Body of pancreas (tissue), 4 donors: ENCODE results near the gene CETP. TPM values are rescaled to one million over a fixed set of nuclear protein-coding genes. Genes with fewer than 3 reads are reported as not detected.

Experiments used
- ATAC-seq: fragments of 150-250 bp; one replicate; pipeline ENCODE4 v1.9.1; 2016
- DNase-seq, 4 donors: peaks; one replicate each; pipeline ENCODE4 v3.0.0-alpha.2; 2019
- H3K27ac ChIP-seq, 4 donors: fragments of 200-600 bp; sonication (generic); 1 replicate in 3 of 4; 2 replicates in 1 of 4; pipeline versions ENCODE4 v1.5.1 to v1.6.1; 2016 to 2019; ENCODE audit warnings: mild to moderate bottlenecking in 1 of 4, mixed read lengths in 1 of 4, moderate library complexity in 1 of 4
- H3K27me3 ChIP-seq, 2 donors: fragments of 200-600 bp; sonication (generic); one replicate each; pipeline ENCODE4 v1.6.0; 2016; ENCODE audit warnings: mild to moderate bottlenecking in 1 of 2
- H3K36me3 ChIP-seq, 2 donors: fragments of 200-600 bp; sonication (generic); replicated peaks in 1 of 2; 2 replicates each; pipeline ENCODE4 v1.5.1; 2016; ENCODE audit warnings: low read depth in 2 of 2; ENCODE audit not compliant: insufficient read depth in 1 of 2
- H3K4me1 ChIP-seq: fragments of 200-600 bp; sonication (generic); one replicate; pipeline ENCODE4 v1.6.0; 2016
- H3K4me3 ChIP-seq, 2 donors: fragments of 200-600 bp; sonication (generic); 1 replicate in 1 of 2; 2 replicates in 1 of 2; pipeline ENCODE4 v1.5.1; 2016 to 2019
- H3K9me3 ChIP-seq, 3 donors: fragments of 200-600 bp; sonication (generic); 1 replicate in 2 of 3; 2 replicates in 1 of 3; pipeline ENCODE4 v1.5.1; 2016
- POLR2A ChIP-seq, 3 donors: fragments of 450-650 bp; IDR thresholded peaks; one replicate each; pipeline ENCODE4 v1.6.1; 2016; ENCODE audit warnings: antibody characterized with exemption in 3 of 3, mild to moderate bottlenecking in 2 of 3
- WGBS, 2 donors: methylation state at CpG; one replicate each; pipeline ENCODE4 v1.1.5; 2017; 5-methylcytosine and 5-hydroxymethylcytosine counted together
- intact Hi-C: fragments of 100-400 bp; cut with DNase I; formaldehyde crosslinking; loops from one replicate; pipeline ENCODE4 v1.15.1; 2023
- total RNA-seq, 2 donors: library from RNA; depleted of rRNA; stranded (reverse); fragments of >200 nt; gene quantifications; one replicate each; pipeline ENCODE4 v1.1.0, GENCODE V29; 2016
- TF ChIP-seq, protein P1 (sequence below), 7 experiments: fragments of 450-650 bp in 4 of 7; fragments of 200-600 bp in 3 of 7; sonication (generic) in 3 of 7; IDR thresholded peaks; one replicate each; pipeline ENCODE4 v1.5.1; 2016 to 2019; ENCODE audit warnings: antibody characterized with exemption in 7 of 7

The CETP gene
- total RNA-seq, 2 donors from 2014 or later: 0.66 TPM; not detected in 1

GRCh38 chr16:56953006-56953405 lies 8.7 kb upstream of the CETP start:
- Histone ChIP-seq H3K27ac (no peak overlapping the region), H3K4me3 (no peak overlapping the region), H3K9me3 (no peaks in the 10 kb centered on the region), H3K27me3 (no peaks in the 10 kb centered on the region), H3K36me3 (no peaks in the 10 kb centered on the region), H3K4me1 (peaks cover 9% of the 10 kb centered on the region)
- 76 to 85% methylated on average over 6 of the region's 6 CpGs for WGBS, 2 donors
- ATAC-seq (no peak), DNase-seq (no peak)
- TF ChIP-seq POLR2A (IDR thresholded peaks at IDR 0.05): no peak
- TF ChIP-seq, protein P1, sequence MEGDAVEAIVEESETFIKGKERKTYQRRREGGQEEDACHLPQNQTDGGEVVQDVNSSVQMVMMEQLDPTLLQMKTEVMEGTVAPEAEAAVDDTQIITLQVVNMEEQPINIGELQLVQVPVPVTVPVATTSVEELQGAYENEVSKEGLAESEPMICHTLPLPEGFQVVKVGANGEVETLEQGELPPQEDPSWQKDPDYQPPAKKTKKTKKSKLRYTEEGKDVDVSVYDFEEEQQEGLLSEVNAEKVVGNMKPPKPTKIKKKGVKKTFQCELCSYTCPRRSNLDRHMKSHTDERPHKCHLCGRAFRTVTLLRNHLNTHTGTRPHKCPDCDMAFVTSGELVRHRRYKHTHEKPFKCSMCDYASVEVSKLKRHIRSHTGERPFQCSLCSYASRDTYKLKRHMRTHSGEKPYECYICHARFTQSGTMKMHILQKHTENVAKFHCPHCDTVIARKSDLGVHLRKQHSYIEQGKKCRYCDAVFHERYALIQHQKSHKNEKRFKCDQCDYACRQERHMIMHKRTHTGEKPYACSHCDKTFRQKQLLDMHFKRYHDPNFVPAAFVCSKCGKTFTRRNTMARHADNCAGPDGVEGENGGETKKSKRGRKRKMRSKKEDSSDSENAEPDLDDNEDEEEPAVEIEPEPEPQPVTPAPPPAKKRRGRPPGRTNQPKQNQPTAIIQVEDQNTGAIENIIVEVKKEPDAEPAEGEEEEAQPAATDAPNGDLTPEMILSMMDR (IDR thresholded peaks at IDR 0.05): no peak
- intact Hi-C loops: no loop called here

DNA sequence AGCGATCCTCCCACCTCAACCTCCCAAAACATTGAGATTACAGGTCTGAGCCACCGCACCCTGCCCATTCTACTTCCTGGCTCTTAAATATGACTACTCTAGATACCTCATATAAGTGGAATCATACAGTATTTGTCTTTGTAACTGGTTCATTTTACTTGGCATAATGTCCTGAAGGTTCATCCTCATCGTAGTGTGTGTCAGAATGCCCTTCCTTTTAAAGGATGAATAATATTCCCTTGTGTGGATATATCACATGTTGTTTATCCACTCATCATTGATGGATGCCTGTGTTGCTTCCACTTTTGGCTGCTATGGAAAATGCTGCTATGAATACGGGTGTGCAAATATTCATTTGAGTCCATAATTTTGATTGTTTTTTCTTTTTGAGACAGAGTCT lies 5.7 kb upstream of the CETP start:
- 94 to 95% methylated on average over 4 of the region's 4 CpGs for WGBS, 2 donors
- DNase-seq (no peak), ATAC-seq (no peak)
- Histone ChIP-seq H3K27me3 (no peaks in the 10 kb centered on the region), H3K27ac (no peak overlapping the region), H3K4me1 (peaks cover 4% of the 10 kb centered on the region), H3K9me3 (no peaks in the 10 kb centered on the region), H3K36me3 (no peaks in the 10 kb centered on the region), H3K4me3 (no peak overlapping the region)
- TF ChIP-seq, protein P1 (IDR thresholded peaks at IDR 0.05): no peak
- no peak for TF ChIP-seq POLR2A (IDR thresholded peaks at IDR 0.05)
- intact Hi-C loops: no loop called here

DNA sequence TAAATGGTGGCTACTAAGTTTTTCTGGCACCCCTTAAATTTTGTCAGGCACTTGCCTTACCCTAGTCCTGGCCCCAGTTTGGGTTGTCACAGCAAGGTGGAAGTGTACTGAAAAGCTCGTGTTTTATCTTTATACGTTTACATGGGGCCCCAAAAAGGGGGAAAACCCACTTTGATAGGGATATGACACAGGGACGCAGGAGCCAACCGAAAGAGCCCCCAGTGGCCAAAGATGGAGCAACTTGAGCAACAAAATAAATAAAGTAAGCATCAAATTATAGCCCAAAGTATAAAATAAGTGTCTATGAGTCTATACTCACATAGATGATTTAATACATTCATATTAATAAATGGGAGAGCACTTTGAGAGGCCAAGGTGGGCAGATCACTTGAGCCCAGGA lies 5.0 kb upstream of the CETP start:
- no peaks in the 10 kb centered on the region for H3K27me3 ChIP-seq
- H3K27ac ChIP-seq: no peak overlapping the region
- H3K4me3 ChIP-seq: no peak overlapping the region
- intact Hi-C loops: no loop called here
- DNase-seq: no peak
- ATAC-seq: no peak
- TF ChIP-seq POLR2A (IDR thresholded peaks at IDR 0.05): no peak
- TF ChIP-seq, protein P1 (IDR thresholded peaks at IDR 0.05): no peak
- H3K36me3 ChIP-seq: no peaks in the 10 kb centered on the region
- no peaks in the 10 kb centered on the region for H3K4me1 ChIP-seq
- H3K9me3 ChIP-seq: no peaks in the 10 kb centered on the region
- WGBS, 2 donors: 50 to 76% methylated on average over 4 of the region's 4 CpGs

DNA sequence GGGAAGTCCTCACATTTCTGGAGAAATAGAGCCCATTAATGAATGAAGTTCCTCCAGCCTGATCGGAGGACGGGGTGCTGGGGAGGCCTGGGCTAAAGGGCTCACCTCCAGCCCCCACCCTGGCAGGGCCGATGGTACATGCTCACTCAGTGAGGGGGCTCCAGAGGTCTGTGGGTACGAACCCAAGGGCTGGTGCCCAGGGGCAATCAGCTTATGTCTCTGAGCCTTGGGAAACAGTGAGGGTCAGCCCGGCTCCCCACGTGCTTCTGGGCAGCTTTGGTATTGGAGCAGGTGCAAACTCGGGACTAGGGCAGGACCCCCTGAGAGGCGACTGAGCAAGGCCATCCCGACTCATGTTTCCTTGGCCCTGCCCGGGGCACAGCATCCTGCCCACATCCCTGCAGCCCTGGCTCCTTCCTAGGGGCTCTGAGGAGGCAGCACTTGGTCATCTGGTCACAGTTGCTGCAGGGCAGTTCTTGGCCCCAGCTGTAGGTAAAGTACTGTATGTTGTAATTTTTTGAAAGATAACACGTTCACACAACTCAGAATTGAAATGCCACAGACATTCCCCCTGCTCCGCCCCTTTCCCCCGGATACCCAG lies 969 bp upstream of the CETP start:
- TF ChIP-seq, protein P1 (IDR thresholded peaks at IDR 0.05): no peak
- TF ChIP-seq POLR2A (IDR thresholded peaks at IDR 0.05): no peak
- ATAC-seq (no peak), DNase-seq (no peak)
- H3K27ac ChIP-seq: no peak overlapping the region
- H3K4me1 ChIP-seq: peaks cover 8% of the 10 kb centered on the region
- WGBS, 2 donors: 75 to 77% methylated on average over 6 to 13 of the region's 13 CpGs
- intact Hi-C loops: loop anchor here (5.0 kb wide), 1 partner anchor 93 kb away; the partner anchor contains the start of gene SLC12A3
- H3K27me3 ChIP-seq: no peaks in the 10 kb centered on the region
- H3K36me3 ChIP-seq: no peaks in the 10 kb centered on the region
- no peak overlapping the region for H3K4me3 ChIP-seq
- no peaks in the 10 kb centered on the region for H3K9me3 ChIP-seq

GRCh38 chr16:56961386-56961785 lies 364 bp upstream of the CETP start:
- H3K4me3 ChIP-seq: no peak overlapping the region

More at GRCh38 chr16:56961386-56961785, 364 bp upstream of the CETP start:
- no peak for ATAC-seq
- intact Hi-C loops: loop anchor here (5.0 kb wide), 1 partner anchor 94 kb away; the partner anchor contains the start of gene SLC12A3
- H3K27me3 ChIP-seq: no peaks in the 10 kb centered on the region
- no peaks in the 10 kb centered on the region for H3K9me3 ChIP-seq
- no peaks in the 10 kb centered on the region for H3K36me3 ChIP-seq
- WGBS, 2 donors: 61 to 76% methylated on average over 3 of the region's 3 CpGs
- DNase-seq: no peak
- no peak overlapping the region for H3K27ac ChIP-seq
- H3K4me1 ChIP-seq: peaks cover 8% of the 10 kb centered on the region
- TF ChIP-seq, protein P1 (IDR thresholded peaks at IDR 0.05): no peak
- TF ChIP-seq POLR2A (IDR thresholded peaks at IDR 0.05): no peak
